Measurements from ENCODE around the gene B3GNT7.
A peak's percentile ranks its signal among the peaks of the same experiment; 100 is the strongest.

Gene B3GNT7

DNA sequence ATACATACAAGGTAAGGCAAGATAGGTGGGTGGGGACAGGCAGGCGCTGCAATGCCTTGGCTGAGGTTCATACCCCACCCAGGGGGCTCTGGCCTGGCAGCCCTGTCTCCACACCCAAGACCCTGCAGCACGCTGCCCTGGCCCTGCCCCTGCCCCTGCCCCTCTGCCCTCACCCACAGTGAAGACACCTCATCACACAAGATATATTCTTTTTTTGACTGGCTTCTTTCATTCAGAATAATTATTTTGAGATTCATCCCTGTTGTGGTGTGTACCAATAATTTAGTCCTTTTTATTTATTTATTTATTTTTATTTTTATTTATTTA, 11.4 kb upstream of the B3GNT7 start:
- DNase-seq (ENCODE audit: low read depth in 2 of 2) = no peak

DNA sequence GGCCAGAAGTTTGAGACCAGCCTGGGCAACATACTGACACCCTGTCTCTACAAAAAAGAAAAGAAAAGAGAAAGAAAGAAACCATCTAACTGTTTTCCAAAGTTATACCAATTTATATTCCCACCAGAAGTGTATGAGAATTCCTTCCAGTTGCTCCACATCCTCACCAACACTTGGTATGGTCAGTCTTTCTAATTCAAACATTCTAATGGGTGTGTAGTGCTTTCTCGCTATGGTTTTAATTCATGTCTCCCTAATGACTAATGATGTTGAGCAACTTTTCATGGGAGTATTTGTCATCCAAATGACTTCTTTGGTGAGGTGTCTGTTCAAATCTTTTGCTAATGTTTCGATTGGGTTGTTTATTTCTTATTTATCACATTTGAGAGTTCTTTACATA, 10.5 kb upstream of the B3GNT7 start:
- no peak for DNase-seq (ENCODE audit: low read depth in 2 of 2)

DNA sequence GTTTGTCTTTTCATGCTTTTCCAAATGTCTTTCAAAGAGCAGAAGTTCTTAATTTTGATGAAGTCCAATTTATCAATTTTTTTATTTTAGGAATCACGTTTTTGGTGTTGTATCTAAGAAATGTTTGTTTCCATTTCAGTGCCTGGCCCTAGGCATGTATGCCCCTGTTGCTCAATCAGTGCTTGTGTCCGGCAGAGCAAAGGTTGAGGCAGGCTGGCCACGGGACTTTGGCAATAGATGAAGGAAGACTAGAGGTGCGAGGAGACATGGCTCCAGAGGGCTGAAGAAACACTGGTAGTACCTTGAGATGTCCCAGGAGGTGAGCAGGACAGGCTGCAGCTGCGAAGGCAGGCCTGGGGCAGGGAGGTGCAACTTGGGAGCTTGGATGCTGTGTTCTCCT, 10.1 kb upstream of the B3GNT7 start:
- no peak for DNase-seq (ENCODE audit: low read depth in 2 of 2)

DNA sequence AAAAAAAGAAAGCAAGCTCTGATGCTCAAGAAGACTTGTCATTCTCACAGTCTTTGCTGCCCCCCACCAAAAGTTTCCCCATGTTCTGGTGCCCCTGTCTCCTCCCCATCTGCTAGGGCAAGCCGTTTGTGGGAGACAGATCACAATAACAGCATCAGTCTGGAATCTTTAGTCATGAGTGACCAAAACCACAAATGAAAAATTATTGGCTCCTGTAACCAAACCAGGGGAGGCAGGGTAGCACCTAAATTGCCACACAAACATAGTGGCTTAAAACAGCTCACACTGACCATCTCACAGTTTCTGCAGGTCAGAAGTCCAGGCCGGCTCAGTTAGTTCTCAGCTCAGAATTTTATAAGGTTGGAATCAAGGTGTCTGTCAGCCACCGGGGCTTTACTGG, 9.1 kb upstream of the B3GNT7 start:
- peak; percentile 10 to 12 for DNase-seq (ENCODE audit: low read depth in 2 of 2)

DNA sequence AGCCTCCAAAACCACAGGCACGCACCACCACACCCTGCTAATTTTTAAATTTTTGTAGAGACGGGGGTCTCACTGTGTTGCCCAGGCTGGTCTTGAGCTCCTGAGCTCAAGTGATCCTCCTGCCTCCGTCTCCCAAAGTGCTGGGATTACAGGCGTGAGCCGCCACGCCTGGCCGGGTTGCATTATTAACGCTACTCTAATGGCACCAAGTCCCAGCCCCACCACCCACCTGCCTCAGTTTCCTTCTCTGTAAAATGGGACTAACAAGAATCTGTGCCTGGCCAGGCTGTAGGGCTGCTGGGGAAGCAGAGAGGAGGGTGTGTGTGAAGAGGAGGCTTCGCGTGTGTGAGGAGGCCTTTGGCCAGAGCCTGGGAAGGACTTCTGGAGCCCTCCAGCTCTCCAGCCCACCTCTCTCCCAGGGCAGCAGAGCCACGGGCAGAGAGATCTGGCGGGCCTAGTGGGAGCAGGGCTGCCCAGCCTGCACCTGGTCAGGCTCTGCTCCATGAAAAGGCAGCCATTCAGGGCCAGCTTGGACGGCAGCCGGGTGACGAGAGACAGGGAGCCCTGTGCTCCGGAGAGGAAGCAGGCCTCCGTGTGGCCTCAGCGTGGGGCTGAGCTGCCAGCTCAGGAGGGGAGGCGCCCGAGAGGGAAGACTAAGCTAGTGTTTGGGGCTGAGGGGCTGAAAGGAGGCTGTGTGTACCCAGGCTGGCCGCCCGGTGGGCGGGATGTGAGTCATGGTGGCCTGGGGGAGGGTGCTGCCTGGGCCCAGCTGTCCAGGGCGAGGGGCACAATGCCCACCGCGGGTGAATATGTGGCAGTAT, 7.4 kb upstream of the B3GNT7 start:
- DNase-seq (ENCODE audit: low read depth in 2 of 2) = no peak

DNA sequence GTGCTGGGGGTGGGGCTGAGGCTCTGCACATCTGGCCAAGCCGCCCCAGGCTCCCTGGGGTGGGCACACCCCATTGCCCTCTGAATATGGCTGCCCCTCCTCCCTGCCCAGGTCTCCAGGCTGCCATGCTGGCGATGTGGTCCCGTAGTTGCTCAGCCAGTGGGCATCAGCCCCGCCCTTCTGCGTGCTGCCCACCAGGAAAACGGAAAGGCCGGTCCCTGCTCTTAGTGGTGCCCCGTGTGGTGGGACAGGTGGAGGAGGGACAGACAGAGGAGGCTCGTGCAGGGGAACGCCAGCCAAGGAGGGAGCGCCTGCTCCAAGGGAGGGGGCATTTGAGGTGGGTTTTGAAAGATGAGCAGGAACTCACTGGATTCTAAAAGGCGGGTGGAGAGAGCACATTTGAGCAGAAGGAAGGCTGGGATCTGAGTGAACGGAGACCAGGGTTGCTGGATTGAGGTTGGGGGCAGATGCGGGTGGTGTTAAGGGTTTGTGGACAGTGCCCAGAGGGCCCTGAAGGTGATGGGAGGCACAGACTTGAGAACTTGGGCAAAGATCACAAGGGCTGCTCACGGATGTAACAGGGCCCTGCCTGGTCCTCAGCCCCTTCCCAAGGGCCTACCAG, 6.7 kb upstream of the B3GNT7 start:
- no peak for DNase-seq (ENCODE audit: low read depth in 2 of 2)

DNA sequence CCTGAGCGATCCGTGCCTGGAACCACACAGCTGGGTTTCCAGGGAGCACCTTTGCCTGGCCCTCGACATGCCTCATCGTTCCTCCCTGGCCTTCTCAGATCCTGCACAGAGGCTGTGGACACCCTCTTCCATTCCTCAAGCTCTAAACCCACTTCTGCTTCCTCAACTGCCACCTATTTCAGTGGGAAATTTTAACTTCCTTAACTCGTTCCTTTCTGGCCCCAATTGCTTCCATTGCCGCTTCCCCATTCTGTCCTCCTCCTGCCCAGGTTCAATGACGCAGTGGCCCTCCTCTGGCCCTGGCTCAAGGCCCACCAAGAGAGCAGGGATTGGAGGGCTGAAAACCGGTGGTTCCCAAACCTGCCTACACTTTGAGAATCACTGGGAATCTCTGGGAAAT, 4.8 kb upstream of the B3GNT7 start:
- no peak for DNase-seq (ENCODE audit: low read depth in 2 of 2)

DNA sequence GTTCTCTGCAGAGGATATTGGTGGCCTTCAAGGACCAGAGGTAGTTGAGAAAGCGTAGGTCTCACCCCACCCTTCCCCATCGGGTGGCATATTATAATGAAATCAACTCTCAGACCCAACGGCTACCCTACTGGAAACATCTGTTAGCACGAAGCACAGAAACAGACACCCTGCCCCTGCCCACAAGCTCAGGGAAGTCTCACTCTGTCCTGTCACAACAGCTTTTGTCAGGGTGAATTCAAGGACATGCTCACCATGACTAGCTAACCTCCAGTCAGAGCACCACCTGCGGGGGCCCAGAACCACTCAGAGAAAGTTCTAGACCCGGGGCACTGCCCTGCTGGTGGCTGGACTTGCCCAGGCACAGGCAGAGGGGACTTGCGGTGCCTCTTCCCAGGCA, 3.5 kb upstream of the B3GNT7 start:
- no peak for DNase-seq (ENCODE audit: low read depth in 2 of 2)

DNA sequence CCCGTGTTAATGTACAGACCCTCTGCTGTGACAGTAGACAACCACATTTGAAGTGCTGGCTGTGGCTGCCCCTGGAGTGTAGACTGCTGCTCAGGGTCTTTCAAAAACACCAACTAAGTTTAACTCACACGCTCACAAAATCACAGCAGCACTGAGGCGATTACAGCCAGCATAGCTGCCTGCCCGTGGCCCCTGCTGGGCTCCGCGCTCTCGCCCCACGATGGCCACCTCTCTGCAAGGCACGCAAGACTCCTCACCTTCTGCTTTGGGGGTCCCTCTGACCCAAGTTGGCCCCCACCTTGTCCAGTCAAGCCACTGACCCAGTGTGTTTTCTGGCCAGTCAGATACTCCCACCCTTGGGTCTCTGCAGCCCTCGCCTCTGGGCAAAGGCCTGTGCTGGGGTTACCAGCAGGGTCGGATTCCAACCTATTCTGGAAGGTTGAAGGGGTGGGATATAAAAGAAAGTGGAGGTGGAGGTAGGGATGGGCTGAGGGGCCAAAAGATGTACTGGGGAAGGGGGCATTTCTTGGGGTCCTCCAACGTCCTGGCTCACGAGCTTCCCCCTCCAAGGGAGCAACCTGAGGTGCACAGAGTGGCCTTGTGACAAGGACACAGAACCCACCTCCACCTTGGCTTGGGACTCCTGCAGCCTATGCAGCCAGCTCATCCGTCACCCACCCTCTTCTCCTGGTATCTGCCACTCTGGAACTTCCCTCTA, 2.9 kb upstream of the B3GNT7 start:
- DNase-seq (ENCODE audit: low read depth in 2 of 2) = no peak

DNA sequence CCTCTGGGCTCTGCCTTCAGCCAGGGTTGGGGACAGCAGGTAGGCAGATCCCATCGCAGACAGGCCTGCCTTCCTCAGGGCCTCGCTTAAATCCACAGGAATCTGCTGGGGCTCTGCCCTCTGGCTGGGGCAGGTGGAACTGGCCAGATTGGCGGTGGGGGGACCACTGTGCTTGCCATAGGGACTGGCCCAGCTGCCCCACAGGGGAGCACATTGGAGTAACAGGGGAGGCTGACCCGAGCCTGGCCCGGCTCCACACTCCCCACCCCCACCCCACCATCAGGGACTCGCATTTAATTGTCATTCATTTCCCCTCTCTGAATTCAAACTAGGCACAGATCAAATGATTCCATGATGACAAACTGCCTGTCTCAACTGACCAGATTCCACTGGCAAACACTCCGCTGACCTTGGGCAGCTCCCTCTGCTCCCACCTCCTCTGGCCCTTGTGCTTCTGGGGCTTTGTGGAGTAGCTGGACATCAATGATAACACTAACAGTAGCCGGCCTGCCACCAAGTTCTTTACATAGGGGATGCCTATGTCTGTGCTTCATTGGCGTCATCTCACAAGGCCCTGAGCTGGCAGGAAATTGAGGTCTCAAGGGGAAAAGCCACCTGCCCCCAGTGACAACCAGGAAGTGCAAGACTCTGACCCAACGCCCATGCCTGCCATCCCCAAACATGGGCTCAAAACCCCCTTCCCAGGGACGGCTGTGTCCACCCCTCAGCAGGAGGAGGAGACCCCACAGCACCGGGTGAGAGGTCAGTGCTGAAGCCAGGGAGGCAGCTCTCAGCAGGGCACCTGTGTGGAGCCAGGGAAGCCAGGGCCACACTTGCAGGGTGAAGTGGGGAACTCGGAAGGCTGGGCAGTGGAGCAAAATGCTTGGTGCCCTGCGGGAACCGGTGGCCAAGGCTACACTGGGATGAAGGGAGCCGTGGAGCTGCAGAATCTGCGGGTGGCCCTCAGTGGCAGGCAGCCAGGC, 2.1 kb upstream of the B3GNT7 start:
- DNase-seq (ENCODE audit: low read depth in 2 of 2) = no peak

DNA sequence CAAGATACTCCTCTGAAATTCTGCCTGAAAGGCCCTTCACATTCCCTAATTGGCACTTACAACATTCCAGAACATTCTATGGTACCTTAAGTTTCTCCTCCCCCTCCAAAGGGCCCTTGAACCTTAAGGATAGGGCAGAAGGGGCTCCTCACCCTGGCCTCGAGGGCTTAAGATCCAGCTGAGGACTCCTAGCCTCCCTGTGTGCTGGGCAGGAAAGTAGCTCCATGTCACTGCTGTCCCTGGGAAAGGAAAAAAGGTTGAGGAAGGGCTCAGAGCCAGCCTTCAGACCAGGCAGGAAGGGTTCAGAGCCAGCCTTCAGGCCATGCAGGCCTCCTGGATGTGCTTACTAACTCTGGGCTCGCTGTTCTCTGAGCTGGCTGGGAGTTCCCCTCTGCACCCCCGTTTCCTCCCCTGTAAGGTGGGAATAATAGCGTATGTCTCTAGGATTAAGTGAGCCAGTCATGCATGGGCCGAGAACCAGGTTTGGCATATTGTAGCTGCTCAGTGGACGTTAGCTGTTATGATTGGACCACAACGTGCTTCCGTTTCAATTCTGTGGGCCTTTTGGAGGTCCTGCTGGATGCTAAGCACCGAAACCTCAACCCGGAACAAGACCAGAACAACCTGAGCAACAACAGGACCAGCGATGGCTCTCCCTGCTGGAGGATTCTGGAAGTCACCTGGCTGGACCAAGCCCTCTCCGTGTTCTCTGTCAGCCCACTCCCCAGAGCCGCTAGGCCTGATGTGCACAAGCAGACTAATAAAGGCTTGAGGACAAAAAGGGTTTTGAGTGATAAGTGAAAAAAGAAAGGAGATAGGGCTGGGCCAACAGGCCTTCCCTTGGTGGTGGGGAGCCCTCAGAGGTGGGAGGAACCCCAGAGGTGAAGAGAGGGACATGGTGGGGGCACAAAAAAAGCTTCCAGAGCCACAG, 1.0 kb upstream of the B3GNT7 start:
- no peak for DNase-seq (ENCODE audit: low read depth in 2 of 2)

DNA sequence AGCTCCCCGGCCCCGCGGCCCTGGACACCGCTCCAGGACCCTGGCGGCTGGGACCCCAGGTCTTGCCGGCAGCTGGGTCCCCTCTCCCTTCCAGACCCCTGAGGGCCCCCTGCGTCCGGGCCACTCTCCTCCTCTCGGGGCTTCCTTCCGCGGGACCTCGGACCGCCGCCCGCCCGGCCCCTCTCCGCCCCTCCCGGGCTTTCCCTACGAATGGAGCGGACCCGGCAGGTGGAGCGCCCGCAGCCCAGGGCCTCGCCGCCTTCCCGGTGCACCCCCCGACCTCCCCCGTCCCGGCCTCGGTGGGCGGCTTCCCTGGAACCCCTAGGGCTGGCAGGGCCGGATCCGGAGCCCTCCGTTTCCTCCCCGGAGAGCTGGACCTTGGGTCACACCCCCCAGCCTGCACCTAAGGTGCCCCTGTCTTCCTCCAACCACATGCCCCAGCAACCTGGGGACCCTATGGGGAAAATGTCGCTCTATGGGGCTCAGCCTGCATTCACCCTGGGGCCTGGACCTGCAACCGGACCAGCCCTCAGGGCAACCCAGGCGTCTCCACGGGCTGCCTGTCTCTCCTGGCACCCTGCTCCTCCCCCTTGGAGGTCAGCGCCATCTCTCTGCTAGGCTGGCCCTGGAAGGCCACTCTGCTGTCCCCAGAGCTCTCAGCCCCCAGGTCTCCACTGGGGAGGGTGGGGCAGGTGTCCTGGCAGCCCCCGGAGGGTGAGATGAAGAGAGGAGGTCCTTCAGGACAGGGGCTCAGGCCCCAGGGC, 730 bp downstream of the B3GNT7 start:
- DNase-seq (ENCODE audit: low read depth in 2 of 2) = no peak

DNA sequence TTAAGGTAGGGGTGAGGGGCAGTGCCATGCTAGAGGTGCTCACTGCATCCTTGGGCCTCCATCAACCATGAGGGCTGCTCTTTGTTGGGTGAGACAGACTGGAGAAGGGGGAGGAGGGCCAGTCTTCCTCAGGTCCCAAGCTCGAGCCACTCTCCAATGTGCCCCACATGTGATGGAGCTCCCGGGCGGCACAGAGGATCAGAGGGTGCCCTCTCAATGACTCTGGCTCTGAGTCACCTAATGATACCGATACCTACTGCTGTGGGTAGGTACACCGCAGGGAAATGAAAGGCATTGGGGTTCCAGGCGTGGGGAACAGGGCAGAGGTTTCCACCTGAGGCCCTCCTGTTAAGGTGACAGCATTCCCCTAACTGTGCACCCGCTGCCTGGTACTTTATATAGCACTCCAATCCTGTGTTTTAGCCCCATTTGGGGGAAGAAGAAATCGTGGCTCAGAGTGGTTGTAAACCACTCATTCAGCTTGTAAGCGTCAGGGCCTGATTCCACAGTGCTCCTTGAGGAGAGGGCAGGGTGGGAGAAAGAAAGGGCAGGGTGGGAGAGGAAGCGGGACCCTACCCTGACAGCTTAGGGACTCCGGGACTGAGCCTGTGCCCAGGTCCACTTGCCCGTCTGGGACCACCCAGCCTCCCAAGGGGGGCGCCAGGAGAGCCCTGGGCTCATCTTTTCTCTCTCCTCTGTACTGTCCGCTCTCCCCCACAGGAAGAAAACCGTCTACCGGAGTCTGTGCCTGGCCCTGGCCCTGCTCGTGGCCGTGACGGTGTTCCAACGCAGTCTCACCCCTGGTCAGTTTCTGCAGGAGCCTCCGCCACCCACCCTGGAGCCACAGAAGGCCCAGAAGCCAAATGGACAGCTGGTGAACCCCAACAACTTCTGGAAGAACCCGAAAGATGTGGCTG, 1.8 kb downstream of the B3GNT7 start:
- DNase-seq (ENCODE audit: low read depth in 2 of 2) = no peak

DNA sequence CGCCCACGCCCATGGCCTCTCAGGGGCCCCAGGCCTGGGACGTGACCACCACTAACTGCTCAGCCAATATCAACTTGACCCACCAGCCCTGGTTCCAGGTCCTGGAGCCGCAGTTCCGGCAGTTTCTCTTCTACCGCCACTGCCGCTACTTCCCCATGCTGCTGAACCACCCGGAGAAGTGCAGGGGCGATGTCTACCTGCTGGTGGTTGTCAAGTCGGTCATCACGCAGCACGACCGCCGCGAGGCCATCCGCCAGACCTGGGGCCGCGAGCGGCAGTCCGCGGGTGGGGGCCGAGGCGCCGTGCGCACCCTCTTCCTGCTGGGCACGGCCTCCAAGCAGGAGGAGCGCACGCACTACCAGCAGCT, 2.4 kb downstream of the B3GNT7 start:
- DNase-seq (ENCODE audit: low read depth in 2 of 2) = no peak

DNA sequence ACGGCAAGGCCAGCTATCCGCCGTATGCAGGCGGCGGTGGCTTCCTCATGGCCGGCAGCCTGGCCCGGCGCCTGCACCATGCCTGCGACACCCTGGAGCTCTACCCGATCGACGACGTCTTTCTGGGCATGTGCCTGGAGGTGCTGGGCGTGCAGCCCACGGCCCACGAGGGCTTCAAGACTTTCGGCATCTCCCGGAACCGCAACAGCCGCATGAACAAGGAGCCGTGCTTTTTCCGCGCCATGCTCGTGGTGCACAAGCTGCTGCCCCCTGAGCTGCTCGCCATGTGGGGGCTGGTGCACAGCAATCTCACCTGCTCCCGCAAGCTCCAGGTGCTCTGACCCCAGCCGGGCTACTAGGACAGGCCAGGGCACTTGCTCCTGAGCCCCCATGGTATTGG, 3.1 kb downstream of the B3GNT7 start:
- no peak for DNase-seq (ENCODE audit: low read depth in 2 of 2)

DNA sequence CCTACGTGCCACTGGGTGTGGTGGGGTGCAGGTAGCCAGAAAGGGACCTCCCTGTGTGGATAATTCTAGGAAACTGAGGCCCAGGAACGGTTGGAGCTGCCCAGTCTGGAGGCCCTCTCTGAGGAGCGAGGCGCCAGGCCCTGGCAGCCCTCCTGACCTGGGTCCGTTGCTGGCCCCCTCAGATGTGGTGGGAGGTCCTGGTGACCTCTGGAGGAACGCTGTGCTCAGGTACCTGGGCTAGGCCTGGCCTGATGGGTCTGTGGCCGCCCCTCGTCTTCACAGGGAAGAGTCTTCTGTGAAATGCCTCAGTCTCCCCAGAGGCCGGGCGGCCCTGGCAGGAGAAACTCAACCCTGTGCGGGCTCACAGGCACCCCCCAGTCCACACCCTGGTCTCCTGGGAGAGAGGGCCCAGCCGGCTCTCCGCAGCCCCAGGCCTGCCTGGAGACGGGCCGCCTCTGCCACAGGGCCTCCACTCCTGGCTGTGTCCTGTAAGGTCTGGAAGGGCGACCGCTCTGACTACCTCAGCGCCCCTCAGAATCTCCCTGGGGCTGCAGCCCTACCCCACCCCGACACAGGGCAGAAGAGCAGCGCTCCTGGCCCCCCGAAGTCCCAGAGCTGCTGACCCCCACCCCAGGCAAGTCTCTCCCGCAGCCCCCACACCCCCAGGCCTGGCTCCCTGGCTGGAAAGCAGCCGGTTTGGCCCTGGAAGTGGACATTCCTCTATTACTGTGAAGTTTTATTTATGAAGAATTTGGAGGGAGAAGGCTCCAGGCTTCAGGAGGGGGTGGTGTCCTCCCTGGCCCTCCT, 3.7 kb downstream of the B3GNT7 start:
- no peak for DNase-seq (ENCODE audit: low read depth in 2 of 2)

DNA sequence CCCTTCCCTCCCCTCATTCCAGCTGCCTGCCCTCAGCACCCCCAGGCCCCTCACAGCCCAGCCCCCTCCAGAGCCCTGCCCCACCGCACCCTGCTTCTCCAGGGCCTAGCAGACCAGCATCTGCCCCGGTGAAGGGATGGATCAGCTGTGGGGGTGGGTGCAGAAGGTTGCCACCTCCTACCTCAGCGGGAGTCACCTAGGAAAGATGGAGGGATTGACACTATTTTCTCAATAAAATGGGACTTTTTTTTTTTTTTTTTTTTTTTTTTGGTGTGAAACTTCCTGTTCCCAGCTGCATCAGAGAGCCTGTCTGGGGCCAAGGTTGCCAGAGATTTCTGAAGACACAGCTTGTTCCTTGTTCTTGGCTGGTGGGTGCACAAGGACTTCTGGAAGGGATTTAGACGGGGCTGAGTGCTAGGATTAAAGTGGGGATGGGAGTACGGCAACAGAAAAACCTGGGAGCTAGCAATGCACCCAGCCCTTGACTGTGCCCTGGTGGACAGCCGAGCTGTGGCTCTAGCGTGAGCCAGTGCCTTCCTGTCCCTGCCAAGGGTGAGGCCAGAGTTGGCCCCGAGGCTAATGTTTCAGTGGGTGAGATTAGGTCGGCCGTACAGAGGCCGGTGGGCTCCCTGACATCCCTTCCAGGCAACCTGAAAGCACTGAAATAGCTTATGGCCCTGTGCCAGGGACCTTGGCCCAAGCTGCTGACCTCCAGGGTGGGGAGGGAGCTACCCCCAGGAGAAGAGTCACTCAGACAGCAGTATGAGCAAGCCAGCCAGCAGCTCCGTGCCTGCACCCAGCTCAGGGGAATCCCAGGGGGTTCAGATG, 4.6 kb downstream of the B3GNT7 start:
- no peak for DNase-seq (ENCODE audit: low read depth in 2 of 2)

All from fibroblast of skin of left quadriceps (primary cell).